HG03103 (cell line): ENCODE results near the gene OPTC.

Source experiments
- ATAC-seq: cut with Tn5 transposase; IDR thresholded peaks from one replicate; pipeline ENCODE4 v1.9.1; 2021; ENCODE audit warnings: low read depth; ENCODE audit not compliant: unreplicated experiment

Gene OPTC

GRCh38 chr1:203556047-203556851, 62.3 kb downstream of the OPTC start:
- ATAC-seq: no peak

DNA sequence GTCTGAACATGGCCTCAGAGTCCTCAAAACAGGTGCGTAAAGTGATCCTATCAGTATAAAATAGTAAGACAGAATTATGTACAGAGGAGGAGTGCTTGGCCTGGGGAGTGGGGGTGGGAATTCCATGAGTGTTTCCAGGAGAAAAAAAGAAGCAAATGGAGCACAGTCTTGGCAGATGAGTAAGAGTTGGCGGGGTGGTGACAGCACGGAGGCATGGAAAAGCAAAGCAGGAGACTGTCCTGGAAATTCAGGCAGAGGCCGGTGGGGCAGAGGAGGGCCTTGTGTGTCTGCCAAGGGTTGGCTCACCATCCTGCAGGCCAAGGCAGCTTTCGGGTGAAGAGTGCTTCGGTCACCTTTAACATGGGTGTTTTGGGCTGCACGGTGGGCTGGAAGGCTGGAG, 63.4 kb downstream of the OPTC start:
- no peak for ATAC-seq

- ATAC-seq: no peak
Measured at GRCh38 chr1:203558064-203558760, 64.3 kb downstream of the OPTC start.
